IMR-90 (cell line): ENCODE measurements around the gene C13orf46. TPM values are rescaled to one million over a fixed set of nuclear protein-coding genes. Genes with fewer than 3 reads are reported as not detected.

ENCODE experiments used
- ATAC-seq: fragments of 200-7000 bp; cut with Tn5 transposase; 2 replicates; pipeline ENCODE4 v1.9.1; 2020; ENCODE audit warnings: low read depth, mild to moderate bottlenecking, moderate library complexity
- BruUV-seq: library from RNA; stranded (reverse); fragments of 400-500 nt; replicated peaks from 2 replicates; lab custom pipeline; 2021; lab: Mats Ljungman, UMichigan
- CTCF ChIA-PET: fragments of 300-600 bp; formaldehyde crosslinking; extraction: SDS; loops from one replicate; lab custom pipeline; 2021; ENCODE audit warnings: antibody characterized with exemption; lab: Yijun Ruan, JAX
- POLR2A ChIA-PET: fragments of 300-600 bp; sonication (Branson Sonifier 250); formaldehyde crosslinking; loops from one replicate; lab custom pipeline; 2022; ENCODE audit warnings: antibody characterized with exemption; ENCODE audit not compliant: unreplicated experiment; lab: Charles Lee
- DNase-seq: peaks from one replicate; pipeline ENCODE4 v3.0.0; 2013
- H2AFZ ChIP-seq: replicated peaks from 2 replicates; pipeline ENCODE3; 2013; ENCODE audit warnings: low read length, mild to moderate bottlenecking; ENCODE audit not compliant: poor library complexity
- H2AK5ac ChIP-seq: 2 replicates; pipeline ENCODE4 v1.6.1; 2013; ENCODE audit warnings: low read depth, low read length, inconsistent platforms
- H2AK9ac ChIP-seq: replicated peaks from 2 replicates; pipeline ENCODE3; 2013; ENCODE audit warnings: mild to moderate bottlenecking, low read depth, low read length, moderate library complexity; ENCODE audit not compliant: poor library complexity
- H2BK120ac ChIP-seq: 2 replicates; pipeline ENCODE4 v1.6.1; 2013; ENCODE audit warnings: low read depth, low read length, inconsistent platforms
- H2BK15ac ChIP-seq: 3 replicates; pipeline ENCODE4 v1.6.1; 2013; ENCODE audit warnings: low read depth, low read length, inconsistent platforms
- H2BK20ac ChIP-seq: 2 replicates; pipeline ENCODE4 v1.6.1; 2013; ENCODE audit warnings: low read depth, mild to moderate bottlenecking, inconsistent platforms, low read length, moderate library complexity
- H2BK5ac ChIP-seq: 2 replicates; pipeline ENCODE4 v1.6.1; 2013; ENCODE audit warnings: mild to moderate bottlenecking, low read depth, low read length, inconsistent platforms; ENCODE audit not compliant: poor library complexity, severe bottlenecking
- H3K14ac ChIP-seq: replicated peaks from 2 replicates; pipeline ENCODE4 v1.6.1; 2013; ENCODE audit warnings: low read depth, low read length, inconsistent platforms
- H3K18ac ChIP-seq: 2 replicates; pipeline ENCODE4 v1.6.1; 2013; ENCODE audit warnings: low read depth, low read length, control low read depth
- H3K23ac ChIP-seq: 2 replicates; pipeline ENCODE4 v1.6.1; 2013; ENCODE audit warnings: low read depth, low read length, inconsistent platforms
- H3K27ac ChIP-seq: 2 replicates; pipeline ENCODE4 v1.5.1; 2013; ENCODE audit warnings: mild to moderate bottlenecking, control low read depth, low read length; ENCODE audit not compliant: insufficient read depth
- H3K27me3 ChIP-seq: 2 replicates; pipeline ENCODE4 v1.6.1; 2013; ENCODE audit warnings: low read length; ENCODE audit not compliant: control insufficient read depth, insufficient read depth
- H3K36me3 ChIP-seq: 2 replicates; pipeline ENCODE4 v1.6.1; 2013; ENCODE audit warnings: low read length, mixed read lengths; ENCODE audit not compliant: control insufficient read depth, insufficient read depth
- H3K4ac ChIP-seq: 2 replicates; pipeline ENCODE4 v1.6.1; 2013; ENCODE audit warnings: low read depth, low read length, inconsistent platforms
- H3K4me1 ChIP-seq: 2 replicates; pipeline ENCODE4 v1.6.1; 2013; ENCODE audit warnings: low read length, mixed read lengths; ENCODE audit not compliant: control insufficient read depth, insufficient read depth
- H3K4me2 ChIP-seq: 2 replicates; pipeline ENCODE4 v1.6.1; 2013; ENCODE audit warnings: low read depth, mild to moderate bottlenecking, control low read depth, low read length, moderate library complexity
- H3K4me3 ChIP-seq: 2 replicates; pipeline ENCODE4 v1.5.1; 2013; ENCODE audit warnings: low read depth, mild to moderate bottlenecking, control low read depth, low read length, moderate library complexity; ENCODE audit not compliant: insufficient read depth
- H3K56ac ChIP-seq: 2 replicates; pipeline ENCODE4 v1.6.1; 2013; ENCODE audit warnings: low read length, inconsistent platforms; ENCODE audit not compliant: insufficient read depth; ENCODE audit errors: extremely low read depth
- H3K79me1 ChIP-seq, 2 experiments: 2 replicates each; pipeline ENCODE4 v1.6.1; 2013; ENCODE audit warnings: low read length in 2 of 2, inconsistent platforms in 1 of 2, low read depth in 1 of 2
- H3K9ac ChIP-seq: 2 replicates; pipeline ENCODE4 v1.6.1; 2013; ENCODE audit warnings: low read depth, low read length, control low read depth
- H3K9me1 ChIP-seq: 2 replicates; pipeline ENCODE4 v1.6.1; 2013; ENCODE audit warnings: low read length, inconsistent platforms; ENCODE audit not compliant: insufficient read depth
- H3K9me3 ChIP-seq: 2 replicates; pipeline ENCODE4 v1.6.1; 2013; ENCODE audit warnings: low read length; ENCODE audit not compliant: control insufficient read depth, insufficient read depth
- H4K20me1 ChIP-seq: 2 replicates; pipeline ENCODE4 v1.6.1; 2013; ENCODE audit warnings: low read length, inconsistent platforms; ENCODE audit not compliant: insufficient read depth
- H4K5ac ChIP-seq: 2 replicates; pipeline ENCODE4 v1.6.1; 2013; ENCODE audit warnings: mild to moderate bottlenecking, low read depth, low read length, control low read depth
- H4K8ac ChIP-seq, 2 experiments: 2 replicates each; pipeline ENCODE4 v1.6.1; 2013; ENCODE audit warnings: low read depth in 2 of 2, low read length in 2 of 2, control low read depth in 1 of 2, inconsistent platforms in 1 of 2
- H4K91ac ChIP-seq: 2 replicates; pipeline ENCODE4 v1.6.1; 2013; ENCODE audit warnings: low read depth, low read length, inconsistent platforms; ENCODE audit not compliant: insufficient read depth
- BHLHE40 ChIP-seq: fragments of 150-350 bp; IDR thresholded peaks from 2 replicates; pipeline ENCODE4 v1.6.1; 2016; ENCODE audit warnings: mild to moderate bottlenecking, low read depth, low read length
- CEBPB ChIP-seq: IDR thresholded peaks from 2 replicates; pipeline ENCODE4 v1.6.1; 2012; ENCODE audit warnings: low read depth, low read length, improper control_type of control experiment
- CHD1 ChIP-seq: IDR thresholded peaks from 2 replicates; pipeline ENCODE4 v1.6.1; 2012; ENCODE audit warnings: low read depth, low read length, improper control_type of control experiment
- FOS ChIP-seq: fragments of 150-350 bp; IDR thresholded peaks from 2 replicates; pipeline ENCODE4 v1.6.1; 2016; ENCODE audit warnings: low read depth, low read length
- MAZ ChIP-seq: IDR thresholded peaks from 2 replicates; pipeline ENCODE4 v1.6.1; 2012; ENCODE audit warnings: low read depth, mild to moderate bottlenecking, low read length, improper control_type of control experiment, moderate library complexity, borderline replicate concordance
- MXI1 ChIP-seq: IDR thresholded peaks from 2 replicates; pipeline ENCODE4 v1.6.1; 2012; ENCODE audit warnings: low read depth, mild to moderate bottlenecking, low read length, moderate library complexity, borderline replicate concordance
- NFE2L2 ChIP-seq: fragments of 150-350 bp; IDR thresholded peaks from 2 replicates; pipeline ENCODE4 v1.6.1; 2016; ENCODE audit warnings: low read depth, mild to moderate bottlenecking, low read length
- POLR2A ChIP-seq: IDR thresholded peaks from 2 replicates; pipeline ENCODE4 v1.6.1; 2012; ENCODE audit warnings: mild to moderate bottlenecking, low read depth, low read length
- RAD21 ChIP-seq: IDR thresholded peaks from 2 replicates; pipeline ENCODE4 v1.6.1; 2012; ENCODE audit warnings: low read length, improper control_type of control experiment
- RCOR1 ChIP-seq: IDR thresholded peaks from 2 replicates; pipeline ENCODE4 v1.6.1; 2012; ENCODE audit warnings: mild to moderate bottlenecking, low read length, improper control_type of control experiment; ENCODE audit not compliant: insufficient replicate concordance
- RFX5 ChIP-seq: IDR thresholded peaks from 2 replicates; pipeline ENCODE4 v1.8.0; 2012; ENCODE audit warnings: low read depth, mild to moderate bottlenecking, low read length, moderate library complexity
- SMC3 ChIP-seq: fragments of 150-350 bp; IDR thresholded peaks from 2 replicates; pipeline ENCODE4 v1.6.1; 2016; ENCODE audit warnings: low read depth, mild to moderate bottlenecking, antibody characterized with exemption, low read length, moderate library complexity
- WGBS, 2 experiments: methylation state at CpG; one replicate each; pipeline versions ENCODE4 v1.1.5 to v1.1.7; 2013; ENCODE audit warnings: missing lambda C conversion rate in 2 of 2; ENCODE audit not compliant: insufficient read length in 1 of 2; ENCODE audit errors: extremely low coverage in 2 of 2; 5-methylcytosine and 5-hydroxymethylcytosine counted together
- dilution Hi-C: fragments of 300-500 bp; cut with HindIII; formaldehyde crosslinking; loops from one replicate; pipeline ENCODE4 v1.14.3; 2018; ENCODE audit warnings: low sequenced_read_pairs; ENCODE audit not compliant: unreplicated experiment
- in situ Hi-C: fragments of 300-500 bp; cut with MboI; formaldehyde crosslinking; loops from 3 replicates; pipeline ENCODE4 v1.14.3; 2019; ENCODE audit warnings: low sequenced_read_pairs, inconsistent platforms, mixed read lengths
- intact Hi-C: fragments of 100-400 bp; cut with micrococcal nuclease; formaldehyde crosslinking; loops from 2 replicates; pipeline ENCODE4 v1.10.0; 2022
- polyA plus RNA-seq, 3 experiments: library from polyadenylated mRNA; depleted of rRNA; stranded (reverse); fragments of >200 nt; gene quantifications; 2 replicates each; pipeline ENCODE4 v1.2.3, GENCODE V29; 2012; ENCODE audit warnings: low replicate concordance in 1 of 3
- total RNA-seq: library from RNA; depleted of rRNA; stranded (reverse); fragments of >200 nt; gene quantifications from 2 replicates; pipeline ENCODE4 v1.2.3, GENCODE V29; 2012
- TF ChIP-seq, protein P1 (sequence below): fragments of 150-350 bp; IDR thresholded peaks from 2 replicates; pipeline ENCODE4 v1.6.1; 2017; ENCODE audit warnings: mild to moderate bottlenecking, antibody characterized with exemption, low read length, low read depth
- TF ChIP-seq, protein P2 (sequence below): conservative IDR thresholded peaks from 2 replicates; pipeline ENCODE4 v1.5.1; 2012; ENCODE audit warnings: mild to moderate bottlenecking, low read depth, low read length, improper control_type of control experiment
- TF ChIP-seq, protein P3 (sequence below): fragments of 150-350 bp; IDR thresholded peaks from 2 replicates; pipeline ENCODE4 v1.6.1; 2016; ENCODE audit warnings: low read depth, mild to moderate bottlenecking, low read length, moderate library complexity, borderline replicate concordance

The C13orf46 gene
- total and polyA plus RNA-seq, 2 of the 4 experiments (the other 2 are of a cell fraction) = under 0.01 to 2.1 TPM

DNA sequence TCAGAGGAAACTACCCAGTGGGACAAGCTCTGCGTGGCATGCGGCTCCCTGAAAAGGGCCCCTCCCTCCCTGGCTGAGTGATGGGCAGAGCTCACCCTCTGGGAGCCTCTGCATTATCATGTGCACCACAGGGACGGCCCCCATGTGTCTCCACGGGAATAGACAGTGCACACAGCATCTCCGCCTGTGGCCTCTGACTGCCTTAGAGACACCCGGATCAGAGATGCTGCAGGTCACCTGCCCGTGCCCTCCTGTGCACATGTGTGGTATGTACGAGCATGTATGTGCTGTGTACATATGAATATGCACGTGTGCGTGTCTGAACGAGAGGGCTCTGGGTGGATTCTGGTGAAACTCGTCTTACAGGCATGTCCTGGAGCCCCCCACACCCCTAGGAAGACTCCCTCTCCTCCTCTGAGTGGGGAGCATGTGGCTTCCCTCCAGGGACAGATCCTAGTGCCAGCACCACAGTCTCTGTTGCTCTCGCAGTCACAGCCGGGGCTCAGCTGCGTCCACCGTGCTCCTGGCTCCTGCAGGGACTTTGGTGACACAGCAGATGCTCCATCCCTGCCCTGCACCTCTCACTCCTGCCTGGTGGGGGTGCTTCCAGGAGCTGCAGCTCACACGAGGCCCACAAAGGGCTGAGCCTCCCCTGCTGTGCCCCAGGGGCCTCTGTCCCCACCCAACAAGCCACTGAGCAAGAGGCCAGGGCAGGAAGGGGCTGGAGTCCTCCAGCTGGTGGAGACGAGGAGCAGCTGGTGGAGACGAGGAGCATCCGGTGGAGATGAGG, 19.6 kb downstream of the C13orf46 start:
- no peak overlapping the region for H2BK5ac ChIP-seq
- H4K8ac ChIP-seq = no peak overlapping the region
- H2AK5ac ChIP-seq = no peak overlapping the region
- H3K27ac ChIP-seq = peak overlapping the region; percentile 15; the same call in 1 of the 2 replicates
- H2AFZ ChIP-seq = no peak overlapping the region
- 70% methylated on average over 9 of the region's 20 CpGs; no CpG with 5 or more reads in 1 of the 2 experiments for whole genome bisulfite sequencing, 2 experiments
- no peak overlapping the region for H2BK20ac ChIP-seq
- no peak overlapping the region for H2BK15ac ChIP-seq
- peaks cover 8% of the 10 kb centered on the region for H4K20me1 ChIP-seq
- H3K36me3 ChIP-seq = peaks cover 33% of the 10 kb centered on the region
- H3K23ac ChIP-seq = no peak overlapping the region
- H3K9me3 ChIP-seq = peaks cover 11% of the 10 kb centered on the region; the same call in 1 of the 2 replicates
- peaks cover 2% of the 10 kb centered on the region; the same call in 1 of the 2 replicates for H3K9me1 ChIP-seq
- dilution Hi-C loops = no loop called here
- no peak overlapping the region; the same call in 1 of the 2 replicates for H4K5ac ChIP-seq
- H2AK9ac ChIP-seq = no peak overlapping the region
- DNase-seq (no peak), ATAC-seq (no peak)
- H3K56ac ChIP-seq = no peak overlapping the region
- in situ Hi-C loops = no loop called here
- no peak overlapping the region for H3K14ac ChIP-seq
- ChIA-PET CTCF (no interaction called here), POLR2A (no interaction called here)
- no peak overlapping the region for H3K4me2 ChIP-seq
- no peak overlapping the region for H2BK120ac ChIP-seq
- no peak overlapping the region for H4K91ac ChIP-seq
- peaks cover 0 to 24% of the 10 kb centered on the region in 2 experiments; a peak in 3 of 4 replicates for H3K79me1 ChIP-seq
- H3K4me1 ChIP-seq = peaks cover 3% of the 10 kb centered on the region; the same call in 1 of the 2 replicates
- intact Hi-C loops = no loop called here
- no peak overlapping the region for H3K4me3 ChIP-seq
- H3K18ac ChIP-seq = no peak overlapping the region
- no peaks in the 10 kb centered on the region for H3K27me3 ChIP-seq
- no peak overlapping the region for H3K4ac ChIP-seq
- BruUV-seq = no TSS peak
- H3K9ac ChIP-seq = no peak overlapping the region
- TF ChIP-seq NFE2L2 = no peak
- TF ChIP-seq RAD21 = no peak
- TF ChIP-seq MXI1 = no peak
- no peak for TF ChIP-seq CHD1
- TF ChIP-seq FOS = no peak
- TF ChIP-seq POLR2A = no peak
- no peak for TF ChIP-seq BHLHE40
- TF ChIP-seq, protein P1, sequence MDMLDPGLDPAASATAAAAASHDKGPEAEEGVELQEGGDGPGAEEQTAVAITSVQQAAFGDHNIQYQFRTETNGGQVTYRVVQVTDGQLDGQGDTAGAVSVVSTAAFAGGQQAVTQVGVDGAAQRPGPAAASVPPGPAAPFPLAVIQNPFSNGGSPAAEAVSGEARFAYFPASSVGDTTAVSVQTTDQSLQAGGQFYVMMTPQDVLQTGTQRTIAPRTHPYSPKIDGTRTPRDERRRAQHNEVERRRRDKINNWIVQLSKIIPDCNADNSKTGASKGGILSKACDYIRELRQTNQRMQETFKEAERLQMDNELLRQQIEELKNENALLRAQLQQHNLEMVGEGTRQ = no peak
- TF ChIP-seq SMC3 = no peak
- TF ChIP-seq RCOR1 = no peak
- TF ChIP-seq, protein P2, sequence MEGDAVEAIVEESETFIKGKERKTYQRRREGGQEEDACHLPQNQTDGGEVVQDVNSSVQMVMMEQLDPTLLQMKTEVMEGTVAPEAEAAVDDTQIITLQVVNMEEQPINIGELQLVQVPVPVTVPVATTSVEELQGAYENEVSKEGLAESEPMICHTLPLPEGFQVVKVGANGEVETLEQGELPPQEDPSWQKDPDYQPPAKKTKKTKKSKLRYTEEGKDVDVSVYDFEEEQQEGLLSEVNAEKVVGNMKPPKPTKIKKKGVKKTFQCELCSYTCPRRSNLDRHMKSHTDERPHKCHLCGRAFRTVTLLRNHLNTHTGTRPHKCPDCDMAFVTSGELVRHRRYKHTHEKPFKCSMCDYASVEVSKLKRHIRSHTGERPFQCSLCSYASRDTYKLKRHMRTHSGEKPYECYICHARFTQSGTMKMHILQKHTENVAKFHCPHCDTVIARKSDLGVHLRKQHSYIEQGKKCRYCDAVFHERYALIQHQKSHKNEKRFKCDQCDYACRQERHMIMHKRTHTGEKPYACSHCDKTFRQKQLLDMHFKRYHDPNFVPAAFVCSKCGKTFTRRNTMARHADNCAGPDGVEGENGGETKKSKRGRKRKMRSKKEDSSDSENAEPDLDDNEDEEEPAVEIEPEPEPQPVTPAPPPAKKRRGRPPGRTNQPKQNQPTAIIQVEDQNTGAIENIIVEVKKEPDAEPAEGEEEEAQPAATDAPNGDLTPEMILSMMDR = no peak
- TF ChIP-seq, protein P3, sequence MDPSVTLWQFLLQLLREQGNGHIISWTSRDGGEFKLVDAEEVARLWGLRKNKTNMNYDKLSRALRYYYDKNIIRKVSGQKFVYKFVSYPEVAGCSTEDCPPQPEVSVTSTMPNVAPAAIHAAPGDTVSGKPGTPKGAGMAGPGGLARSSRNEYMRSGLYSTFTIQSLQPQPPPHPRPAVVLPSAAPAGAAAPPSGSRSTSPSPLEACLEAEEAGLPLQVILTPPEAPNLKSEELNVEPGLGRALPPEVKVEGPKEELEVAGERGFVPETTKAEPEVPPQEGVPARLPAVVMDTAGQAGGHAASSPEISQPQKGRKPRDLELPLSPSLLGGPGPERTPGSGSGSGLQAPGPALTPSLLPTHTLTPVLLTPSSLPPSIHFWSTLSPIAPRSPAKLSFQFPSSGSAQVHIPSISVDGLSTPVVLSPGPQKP = no peak
- no peak for TF ChIP-seq MAZ
- TF ChIP-seq CEBPB = no peak
- no peak for TF ChIP-seq RFX5
